Bronchial epithelial cell (primary cell): Measurements from ENCODE around the gene ZNF599. TPM values are rescaled to one million over a fixed set of nuclear protein-coding genes. Genes with fewer than 3 reads are reported as not detected.

Experiments used
- DNase-seq: peaks from one replicate; pipeline ENCODE4 v3.0.0-alpha.2; 2010; ENCODE audit warnings: low read depth
- FAIRE-seq: peaks from 2 replicates; lab custom pipeline; 2011; peaks lifted over from hg19 to GRCh38; lab: Jason Lieb, UNC
- H3K27me3 ChIP-seq: 2 replicates; pipeline ENCODE4 v1.5.1; 2011; ENCODE audit warnings: low read length; ENCODE audit not compliant: control insufficient read depth, insufficient read depth
- H3K36me3 ChIP-seq: 2 replicates; pipeline ENCODE4 v1.5.1; 2011; ENCODE audit warnings: low read length; ENCODE audit not compliant: control insufficient read depth, insufficient read depth
- H3K4me3 ChIP-seq: 2 replicates; pipeline ENCODE4 v1.5.1; 2011; ENCODE audit warnings: mild to moderate bottlenecking, low read depth, low read length, control low read depth
- CTCF ChIP-seq: IDR thresholded peaks from 2 replicates; pipeline ENCODE4 v1.5.1; 2011; ENCODE audit warnings: mild to moderate bottlenecking, moderate library complexity, low read length, control low read depth, inconsistent platforms; ENCODE audit not compliant: insufficient read depth, severe bottlenecking
- total RNA-seq: library from RNA; depleted of rRNA; stranded (reverse); fragments of >200 nt; gene quantifications from 2 replicates; pipeline ENCODE4 v1.2.1, GENCODE V29; 2014

The ZNF599 gene
- total RNA-seq, 1 donor from 2014 or later: 2.4 TPM

- Histone ChIP-seq H3K27me3 (no peaks in the 10 kb centered on the region), H3K36me3 (no peaks in the 10 kb centered on the region), H3K4me3 (no peak overlapping the region)
- TF ChIP-seq CTCF: no peak
- DNase-seq (no peak), FAIRE-seq (peak; percentile 28)
These were observed 13.2 kb upstream of the ZNF599 start for GRCh38 chr19:34786236-34786635.

GRCh38 chr19:34779652-34780051 lies 6.6 kb upstream of the ZNF599 start:
- H3K27me3 ChIP-seq: no peaks in the 10 kb centered on the region
- no peak for DNase-seq
- no peak for TF ChIP-seq CTCF
- no peak overlapping the region for H3K4me3 ChIP-seq
- no peak for FAIRE-seq
- H3K36me3 ChIP-seq: no peaks in the 10 kb centered on the region

- no peak for TF ChIP-seq CTCF
- DNase-seq (no peak), FAIRE-seq (no peak)
- no peaks in the 10 kb centered on the region for H3K27me3 ChIP-seq
- H3K36me3 ChIP-seq: no peaks in the 10 kb centered on the region
- H3K4me3 ChIP-seq: no peak overlapping the region
These were observed 5.3 kb upstream of the ZNF599 start for GRCh38 chr19:34778342-34778741.

- FAIRE-seq (no peak), DNase-seq (no peak)
- no peak for TF ChIP-seq CTCF
- Histone ChIP-seq H3K36me3 (peaks cover 1% of the 10 kb centered on the region), H3K4me3 (no peak overlapping the region), H3K27me3 (no peaks in the 10 kb centered on the region)
These were observed 1.8 kb upstream of the ZNF599 start for GRCh38 chr19:34774857-34775256.

GRCh38 chr19:34773555-34773864 lies 495 bp upstream of the ZNF599 start:
- DNase-seq (no peak), FAIRE-seq (no peak)
- H3K27me3 ChIP-seq: no peaks in the 10 kb centered on the region
- H3K4me3 ChIP-seq: no peak overlapping the region
- H3K36me3 ChIP-seq: peaks cover 1% of the 10 kb centered on the region
- TF ChIP-seq CTCF: no peak

- FAIRE-seq (no peak), DNase-seq (no peak)
- Histone ChIP-seq H3K27me3 (no peaks in the 10 kb centered on the region), H3K36me3 (peaks cover 3% of the 10 kb centered on the region), H3K4me3 (no peak overlapping the region)
- no peak for TF ChIP-seq CTCF
These were observed 5.1 kb downstream of the ZNF599 start for GRCh38 chr19:34767951-34768350.
